Smooth muscle cell (in vitro differentiated cells): ENCODE measurements around the gene OTULIN. TPM values are rescaled to one million over a fixed set of nuclear protein-coding genes. Genes with fewer than 3 reads are reported as not detected.

Source experiments
- DNase-seq: peaks from one replicate; lab custom pipeline; 2025; ENCODE audit not compliant: unreplicated experiment; lab: John Stamatoyannopoulos, UW
- H2AFZ ChIP-seq: fragments of 200-600 bp; sonication (generic); 2 replicates; pipeline ENCODE4 v1.6.0; 2016; ENCODE audit warnings: antibody characterized with exemption, low read depth, mild to moderate bottlenecking
- H3F3A ChIP-seq: fragments of 200-600 bp; sonication (generic); 2 replicates; pipeline ENCODE4 v1.6.0; 2017; ENCODE audit warnings: antibody characterized with exemption, low read depth
- H3K27ac ChIP-seq: fragments of 200-600 bp; sonication (generic); 2 replicates; pipeline ENCODE4 v1.5.1; 2016; ENCODE audit warnings: low read depth, mild to moderate bottlenecking
- H3K27me3 ChIP-seq: fragments of 200-600 bp; sonication (generic); 2 replicates; pipeline ENCODE4 v1.6.1; 2016; ENCODE audit warnings: low read depth, mild to moderate bottlenecking
- H3K36me3 ChIP-seq: fragments of 200-600 bp; sonication (generic); 2 replicates; pipeline ENCODE4 v1.5.1; 2016; ENCODE audit warnings: low read depth
- H3K4me1 ChIP-seq: fragments of 200-600 bp; sonication (generic); 2 replicates; pipeline ENCODE4 v1.5.1; 2016; ENCODE audit warnings: low read depth
- H3K4me2 ChIP-seq: fragments of 200-600 bp; sonication (generic); 2 replicates; pipeline ENCODE4 v1.6.0; 2016; ENCODE audit warnings: mild to moderate bottlenecking
- H3K4me3 ChIP-seq: fragments of 200-600 bp; sonication (generic); 2 replicates; pipeline ENCODE4 v1.5.1; 2016; ENCODE audit warnings: mild to moderate bottlenecking
- H3K79me2 ChIP-seq: fragments of 200-600 bp; sonication (generic); 2 replicates; pipeline ENCODE4 v1.6.0; 2016; ENCODE audit warnings: low read depth, mild to moderate bottlenecking
- H3K9ac ChIP-seq: fragments of 200-600 bp; sonication (generic); 2 replicates; pipeline ENCODE4 v1.6.0; 2016; ENCODE audit warnings: low read depth
- H3K9me3 ChIP-seq: fragments of 200-600 bp; sonication (generic); replicated peaks from 2 replicates; pipeline ENCODE4 v1.5.1; 2016; ENCODE audit warnings: low read depth
- H4K20me1 ChIP-seq: fragments of 200-600 bp; sonication (generic); 2 replicates; pipeline ENCODE4 v1.6.0; 2016; ENCODE audit warnings: low read depth
- CTCF ChIP-seq: fragments of 200-600 bp; sonication (generic); IDR thresholded peaks from 2 replicates; pipeline ENCODE4 v1.5.1; 2017; ENCODE audit warnings: borderline replicate concordance, mild to moderate bottlenecking, antibody characterized with exemption; ENCODE audit not compliant: insufficient read depth, poor library complexity, severe bottlenecking
- WGBS: methylation state at CpG from one replicate; pipeline ENCODE4 v1.1.7; 2016; ENCODE audit warnings: low lambda C conversion rate; 5-methylcytosine and 5-hydroxymethylcytosine counted together
- polyA plus RNA-seq: library from polyadenylated mRNA; unstranded; fragments of >200 nt; fragmentation: Nextera tagmentation; extraction: Ambion mirVana; gene quantifications from 2 replicates; pipeline ENCODE4 v1.2.1, GENCODE V29; 2016
- total RNA-seq: library from RNA; depleted of rRNA; stranded (reverse); fragments of >200 nt; gene quantifications from 2 replicates; pipeline ENCODE4 v1.2.3, GENCODE V29; 2014

OTULIN gene
- total and polyA plus RNA-seq, 2 experiments from 2014 or later = 17.6 to 30.3 TPM

- no peak for TF ChIP-seq CTCF
- H3K36me3 ChIP-seq = peaks cover 4% of the 10 kb centered on the region
- no peak overlapping the region for H3K27ac ChIP-seq
- H3K79me2 ChIP-seq = no peaks in the 10 kb centered on the region
- H3F3A ChIP-seq = no peaks in the 10 kb centered on the region
- H3K4me1 ChIP-seq = no peaks in the 10 kb centered on the region
- H3K9me3 ChIP-seq = no peaks in the 10 kb centered on the region
- H3K4me3 ChIP-seq = no peak overlapping the region
- no peaks in the 10 kb centered on the region for H4K20me1 ChIP-seq
- no peak overlapping the region for H3K9ac ChIP-seq
- no peak overlapping the region for H3K4me2 ChIP-seq
- no peak for DNase-seq
- H3K27me3 ChIP-seq = no peaks in the 10 kb centered on the region
- WGBS = 99% methylated on average over 14 of the region's 14 CpGs
- no peak overlapping the region for H2AFZ ChIP-seq
These were observed 81.2 kb downstream of the OTULIN start for GRCh38 chr5:14745753-14746152.

- H3F3A ChIP-seq = no peaks in the 10 kb centered on the region
- H4K20me1 ChIP-seq = no peaks in the 10 kb centered on the region
- H3K36me3 ChIP-seq = peaks cover 4% of the 10 kb centered on the region
- H3K9ac ChIP-seq = no peak overlapping the region
- no peaks in the 10 kb centered on the region for H3K4me1 ChIP-seq
- H2AFZ ChIP-seq = no peak overlapping the region
- no peaks in the 10 kb centered on the region for H3K79me2 ChIP-seq
- no peak for DNase-seq
- H3K27ac ChIP-seq = no peak overlapping the region
- no peak overlapping the region for H3K4me2 ChIP-seq
- no peaks in the 10 kb centered on the region for H3K27me3 ChIP-seq
- TF ChIP-seq CTCF = no peak
- no peak overlapping the region for H3K4me3 ChIP-seq
- H3K9me3 ChIP-seq = no peaks in the 10 kb centered on the region
- WGBS = 93% methylated on average over 12 of the region's 12 CpGs
These were observed 83.8 kb downstream of the OTULIN start for GRCh38 chr5:14748180-14748900.

Other genes starting within 250 kb of the OTULIN start
- 0.63 and 1.1 TPM in 2 replicates for gene OTULINL, start 82.9 kb upstream of the OTULIN start, total RNA-seq
- gene OTULINL, start 82.9 kb upstream of the OTULIN start, polyA plus RNA-seq = 0.19 and 0.79 TPM in 2 replicates
- 37.3 and 48.0 TPM in 2 replicates for gene ANKH, start 207.1 kb downstream of the OTULIN start, total RNA-seq
- gene ANKH, start 207.1 kb downstream of the OTULIN start, polyA plus RNA-seq = 25.4 and 56.6 TPM in 2 replicates